Osteoblast (primary cell): ENCODE measurements around the gene TASOR. TPM values are rescaled to one million over a fixed set of nuclear protein-coding genes. Genes with fewer than 3 reads are reported as not detected.

ENCODE experiments used
- DNase-seq: peaks from one replicate; pipeline ENCODE4 v3.0.0; 2011; ENCODE audit warnings: low spot score, mixed read lengths; ENCODE audit not compliant: insufficient read length; ENCODE audit errors: missing footprints
- H2AFZ ChIP-seq: 2 replicates; pipeline ENCODE4 v1.6.0; 2011; ENCODE audit warnings: mild to moderate bottlenecking, low read length
- H3K27ac ChIP-seq: 2 replicates; pipeline ENCODE4 v1.5.1; 2011; ENCODE audit warnings: mild to moderate bottlenecking, low read depth, low read length, moderate library complexity
- H3K27me3 ChIP-seq: 2 replicates; pipeline ENCODE4 v1.6.0; 2012; ENCODE audit warnings: mild to moderate bottlenecking, control low read depth, inconsistent platforms, low read length, moderate library complexity; ENCODE audit not compliant: insufficient read depth
- H3K36me3 ChIP-seq: 2 replicates; pipeline ENCODE4 v1.5.1; 2011; ENCODE audit warnings: mild to moderate bottlenecking, low read length, control low read depth, moderate library complexity; ENCODE audit not compliant: insufficient read depth
- H3K4me1 ChIP-seq: 2 replicates; pipeline ENCODE4 v1.5.1; 2011; ENCODE audit warnings: mild to moderate bottlenecking, low read length, control low read depth, moderate library complexity; ENCODE audit not compliant: insufficient read depth
- H3K4me2 ChIP-seq: 2 replicates; pipeline ENCODE4 v1.6.0; 2011; ENCODE audit warnings: mild to moderate bottlenecking, low read length; ENCODE audit not compliant: insufficient read depth
- H3K4me3 ChIP-seq: fragments of 200-600 bp; sonication (generic); 3 replicates; pipeline ENCODE4 v1.5.1; 2012; ENCODE audit warnings: mild to moderate bottlenecking, low read length, inconsistent platforms; ENCODE audit not compliant: insufficient read depth
- H3K79me2 ChIP-seq: 2 replicates; pipeline ENCODE4 v1.6.0; 2012; ENCODE audit warnings: mild to moderate bottlenecking, low read length, control low read depth, inconsistent platforms; ENCODE audit not compliant: insufficient read depth
- H3K9me3 ChIP-seq: 2 replicates; pipeline ENCODE4 v1.5.1; 2011; ENCODE audit warnings: low read depth, low read length, control low read depth
- H4K20me1 ChIP-seq: 2 replicates; pipeline ENCODE4 v1.6.0; 2012; ENCODE audit warnings: mild to moderate bottlenecking, low read length, control low read depth; ENCODE audit not compliant: insufficient read depth
- CTCF ChIP-seq: IDR thresholded peaks from 2 replicates; pipeline ENCODE4 v1.5.1; 2011; ENCODE audit warnings: mild to moderate bottlenecking, low read depth, low read length, moderate library complexity; ENCODE audit errors: extremely low read depth
- total RNA-seq: library from RNA; depleted of rRNA; stranded (reverse); fragments of >200 nt; gene quantifications from 2 replicates; pipeline ENCODE4 v1.2.3, GENCODE V29; 2012

TASOR gene
- 65.4 and 65.5 TPM in 2 replicates for total RNA-seq

GRCh38 chr3:56683122-56683817, at the start of gene TASOR:
TSS of gene TASOR (minus strand) at chr3:56683265. CDS start at chr3:56683006, 259 bp downstream.
- Histone ChIP-seq H3K36me3 (no peaks in the 10 kb centered on the region), H2AFZ (peak within 1 kb of the TSS; percentile 94), H3K79me2 (peaks cover 51% of the 10 kb centered on the region), H3K4me3 (peak within 1 kb of the TSS; percentile 92), H3K27ac (peak within 1 kb of the TSS; percentile 90), H4K20me1 (no peaks in the 10 kb centered on the region), H3K4me1 (peaks cover 7% of the 10 kb centered on the region), H3K4me2 (peak within 1 kb of the TSS; percentile 87), H3K9me3 (no peaks in the 10 kb centered on the region), H3K27me3 (no peaks in the 10 kb centered on the region)
- TF ChIP-seq CTCF: no peak
- DNase-seq: peak; percentile 99

- H3K4me2 ChIP-seq: no peak overlapping the region
- H3K79me2 ChIP-seq: no peaks in the 10 kb centered on the region
- no peak for TF ChIP-seq CTCF
- no peaks in the 10 kb centered on the region for H3K27me3 ChIP-seq
- H4K20me1 ChIP-seq: no peaks in the 10 kb centered on the region
- no peak for DNase-seq
- no peaks in the 10 kb centered on the region for H3K9me3 ChIP-seq
- H3K4me3 ChIP-seq: no peak overlapping the region
- H3K4me1 ChIP-seq: no peaks in the 10 kb centered on the region
- H3K27ac ChIP-seq: no peak overlapping the region
- no peaks in the 10 kb centered on the region for H3K36me3 ChIP-seq
- H2AFZ ChIP-seq: no peak overlapping the region
Measured at GRCh38 chr3:56732109-56732508, 49.0 kb upstream of the TASOR start.

GRCh38 chr3:56725175-56725574, 42.1 kb upstream of the TASOR start:
- Histone ChIP-seq H3K27me3 (no peaks in the 10 kb centered on the region), H4K20me1 (no peaks in the 10 kb centered on the region), H3K4me3 (no peak overlapping the region), H3K9me3 (no peaks in the 10 kb centered on the region), H2AFZ (no peak overlapping the region), H3K27ac (no peak overlapping the region), H3K79me2 (no peaks in the 10 kb centered on the region), H3K4me1 (no peaks in the 10 kb centered on the region), H3K4me2 (no peak overlapping the region), H3K36me3 (no peaks in the 10 kb centered on the region)
- DNase-seq: no peak
- TF ChIP-seq CTCF: no peak

- H3K9me3 ChIP-seq: no peaks in the 10 kb centered on the region
- H3K27ac ChIP-seq: no peak overlapping the region
- no peaks in the 10 kb centered on the region for H3K79me2 ChIP-seq
- H2AFZ ChIP-seq: no peak overlapping the region
- H3K27me3 ChIP-seq: no peaks in the 10 kb centered on the region
- H3K4me2 ChIP-seq: no peak overlapping the region
- no peaks in the 10 kb centered on the region for H3K36me3 ChIP-seq
- no peaks in the 10 kb centered on the region for H4K20me1 ChIP-seq
- no peak for TF ChIP-seq CTCF
- H3K4me3 ChIP-seq: no peak overlapping the region
- no peak for DNase-seq
- H3K4me1 ChIP-seq: no peaks in the 10 kb centered on the region
Measured at GRCh38 chr3:56724676-56725075, 41.6 kb upstream of the TASOR start.
